Natural killer cell (primary cell): ENCODE measurements around the gene TRMO. TPM values are rescaled to one million over a fixed set of nuclear protein-coding genes. Genes with fewer than 3 reads are reported as not detected.
"Not testable (repeated sequence)": the region's sequence is repeated elsewhere in the genome, so short reads cannot be mapped to it uniquely, and the experiment has no call there.

Experiments used
- ATAC-seq, 3 donors: fragments of 150-1000 bp in 2 of 3; fragments of 200-7000 bp in 1 of 3; cut with Tn5 transposase; 1 replicate in 1 of 3; 2 replicates in 2 of 3; pipeline ENCODE4 v1.10.0; 2021; ENCODE audit warnings: mild to moderate bottlenecking in 2 of 3, moderate library complexity in 2 of 3
- DNase-seq, 2 donors: peaks; one replicate each; pipeline versions ENCODE4 v3.0.0 to v3.0.0-alpha.2; 2013 to 2021; ENCODE audit warnings: mixed read lengths in 1 of 2
- H3K27ac ChIP-seq: one replicate; pipeline ENCODE4 v1.5.1; 2013; ENCODE audit warnings: mild to moderate bottlenecking, low read length
- H3K27me3 ChIP-seq: one replicate; pipeline ENCODE4 v1.6.1; 2013; ENCODE audit warnings: low read length; ENCODE audit not compliant: control insufficient read depth, insufficient read depth
- H3K36me3 ChIP-seq: one replicate; pipeline ENCODE4 v1.6.1; 2013; ENCODE audit warnings: low read length; ENCODE audit not compliant: control insufficient read depth, insufficient read depth
- H3K4me1 ChIP-seq: one replicate; pipeline ENCODE4 v1.6.1; 2013; ENCODE audit warnings: low read length; ENCODE audit not compliant: control insufficient read depth, insufficient read depth
- H3K4me3 ChIP-seq: one replicate; pipeline ENCODE4 v1.5.1; 2013; ENCODE audit warnings: low read length
- H3K9me3 ChIP-seq: one replicate; pipeline ENCODE4 v1.6.1; 2013; ENCODE audit warnings: low read length; ENCODE audit not compliant: control insufficient read depth, insufficient read depth
- H3K27ac Mint-ChIP-seq, 2 donors: one replicate each; pipeline ENCODE4 v1.8.0; 2022; ENCODE audit warnings: mild to moderate bottlenecking in 2 of 2, mixed read lengths in 2 of 2, moderate library complexity in 1 of 2
- H3K27me3 Mint-ChIP-seq, 2 donors: one replicate each; pipeline ENCODE4 v1.8.0; 2022; ENCODE audit warnings: low read depth in 2 of 2, mixed read lengths in 2 of 2
- H3K36me3 Mint-ChIP-seq: one replicate; pipeline ENCODE4 v1.8.0; 2022; ENCODE audit warnings: mixed read lengths
- H3K4me1 Mint-ChIP-seq, 2 donors: one replicate each; pipeline ENCODE4 v1.8.0; 2022; ENCODE audit warnings: mixed read lengths in 2 of 2
- H3K4me3 Mint-ChIP-seq: one replicate; pipeline ENCODE4 v1.8.0; 2022; ENCODE audit warnings: mild to moderate bottlenecking, moderate library complexity, mixed read lengths
- H3K9me3 Mint-ChIP-seq, 2 donors: one replicate each; pipeline ENCODE4 v1.8.0; 2022; ENCODE audit warnings: mixed read lengths in 2 of 2
- WGBS: methylation state at CpG from one replicate; pipeline ENCODE4 v1.1.7; 2013; ENCODE audit warnings: missing lambda C conversion rate; ENCODE audit not compliant: insufficient coverage; 5-methylcytosine and 5-hydroxymethylcytosine counted together
- intact Hi-C: fragments of 100-400 bp; cut with micrococcal nuclease; formaldehyde crosslinking; loops from one replicate; pipeline ENCODE4 v1.14.2; 2022
- total RNA-seq, 4 donors: library from RNA; stranded (reverse); fragments of 120-200 nt in 1 of 4; gene quantifications; one replicate each; pipeline versions ENCODE4 v1.2.3 to v1.2.4, GENCODE V29; 2013 to 2022
- TF ChIP-seq, protein P1 (sequence below): fragments of 200-600 bp; IDR thresholded peaks from one replicate; pipeline ENCODE4 v1.8.0; 2022; ENCODE audit warnings: antibody characterized with exemption

TRMO gene
- total RNA-seq, 3 donors from 2014 or later (not counting 1 experiment from before 2014, with no cell fraction given), result 26.6 to 35.1 (median 31.2) TPM

GRCh38 chr9:97962136-97962535 is 39.8 kb upstream of the TRMO start:
- Histone ChIP-seq H3K27ac (no peak overlapping the region), H3K4me1 (no peaks in the 10 kb centered on the region), H3K9me3 (no peaks in the 10 kb centered on the region), H3K27me3 (no peaks in the 10 kb centered on the region), H3K36me3 (no peaks in the 10 kb centered on the region), H3K4me3 (no peak overlapping the region)
- no peak for ATAC-seq
- H3K36me3 Mint-ChIP-seq, result no peaks in the 10 kb centered on the region
- intact Hi-C loops, result no loop called here
- WGBS, result 94% methylated on average over 4 of the region's 4 CpGs
- H3K27me3 Mint-ChIP-seq, result peaks cover 7 to 8% of the 10 kb centered on the region in 2 donors
- no peak overlapping the region for H3K27ac Mint-ChIP-seq
- no peaks in the 10 kb centered on the region for H3K9me3 Mint-ChIP-seq
- no peaks in the 10 kb centered on the region for H3K4me1 Mint-ChIP-seq
- H3K4me3 Mint-ChIP-seq, result no peak overlapping the region
- no peak for DNase-seq
- TF ChIP-seq, protein P1, sequence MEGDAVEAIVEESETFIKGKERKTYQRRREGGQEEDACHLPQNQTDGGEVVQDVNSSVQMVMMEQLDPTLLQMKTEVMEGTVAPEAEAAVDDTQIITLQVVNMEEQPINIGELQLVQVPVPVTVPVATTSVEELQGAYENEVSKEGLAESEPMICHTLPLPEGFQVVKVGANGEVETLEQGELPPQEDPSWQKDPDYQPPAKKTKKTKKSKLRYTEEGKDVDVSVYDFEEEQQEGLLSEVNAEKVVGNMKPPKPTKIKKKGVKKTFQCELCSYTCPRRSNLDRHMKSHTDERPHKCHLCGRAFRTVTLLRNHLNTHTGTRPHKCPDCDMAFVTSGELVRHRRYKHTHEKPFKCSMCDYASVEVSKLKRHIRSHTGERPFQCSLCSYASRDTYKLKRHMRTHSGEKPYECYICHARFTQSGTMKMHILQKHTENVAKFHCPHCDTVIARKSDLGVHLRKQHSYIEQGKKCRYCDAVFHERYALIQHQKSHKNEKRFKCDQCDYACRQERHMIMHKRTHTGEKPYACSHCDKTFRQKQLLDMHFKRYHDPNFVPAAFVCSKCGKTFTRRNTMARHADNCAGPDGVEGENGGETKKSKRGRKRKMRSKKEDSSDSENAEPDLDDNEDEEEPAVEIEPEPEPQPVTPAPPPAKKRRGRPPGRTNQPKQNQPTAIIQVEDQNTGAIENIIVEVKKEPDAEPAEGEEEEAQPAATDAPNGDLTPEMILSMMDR, result no peak

GRCh38 chr9:97961361-97961760 is 39.1 kb upstream of the TRMO start:
- Mint-ChIP-seq H3K9me3 (no peaks in the 10 kb centered on the region), H3K4me1 (no peaks in the 10 kb centered on the region), H3K36me3 (no peaks in the 10 kb centered on the region), H3K27ac (no peak overlapping the region), H3K27me3 (peaks cover 7% of the 10 kb centered on the region in 2 donors), H3K4me3 (no peak overlapping the region)
- WGBS, result 92% methylated on average over 2 of the region's 2 CpGs
- no peak overlapping the region for H3K27ac ChIP-seq
- no peak overlapping the region for H3K4me3 ChIP-seq
- no peaks in the 10 kb centered on the region for H3K36me3 ChIP-seq
- H3K4me1 ChIP-seq, result no peaks in the 10 kb centered on the region
- no peak for DNase-seq
- H3K27me3 ChIP-seq, result no peaks in the 10 kb centered on the region
- ATAC-seq, result no peak
- no peaks in the 10 kb centered on the region for H3K9me3 ChIP-seq
- TF ChIP-seq, protein P1, result no peak
- intact Hi-C loops, result no loop called here

- H3K9me3 Mint-ChIP-seq, H3K27me3 ChIP-seq, H3K36me3 Mint-ChIP-seq, intact Hi-C loops, H3K27ac ChIP-seq, H3K4me3 ChIP-seq, H3K4me1 ChIP-seq, H3K4me1 Mint-ChIP-seq, H3K9me3 ChIP-seq, DNase-seq, H3K27ac Mint-ChIP-seq, H3K4me3 Mint-ChIP-seq, H3K36me3 ChIP-seq, H3K27me3 Mint-ChIP-seq, ATAC-seq: not testable (repeated sequence)
- WGBS, result 87% methylated on average over 9 of the region's 9 CpGs
Measured at GRCh38 chr9:97960678-97961328, 38.5 kb upstream of the TRMO start.

GRCh38 chr9:97959585-97959984 is 37.3 kb upstream of the TRMO start:
- intact Hi-C loops, result no loop called here
- no peak for ATAC-seq
- TF ChIP-seq, protein P1, result no peak
- Mint-ChIP-seq H3K4me3 (no peak overlapping the region), H3K9me3 (no peaks in the 10 kb centered on the region), H3K27me3 (peaks cover 5 to 7% of the 10 kb centered on the region in 2 donors), H3K4me1 (no peaks in the 10 kb centered on the region), H3K27ac (no peak overlapping the region), H3K36me3 (no peaks in the 10 kb centered on the region)
- Histone ChIP-seq H3K36me3 (no peaks in the 10 kb centered on the region), H3K4me1 (no peaks in the 10 kb centered on the region), H3K27me3 (no peaks in the 10 kb centered on the region), H3K4me3 (no peak overlapping the region), H3K27ac (no peak overlapping the region), H3K9me3 (no peaks in the 10 kb centered on the region)
- no peak for DNase-seq
